22Rv1 (cell line): ENCODE data around the gene PRRT3.
A peak's percentile ranks its signal among the peaks of the same experiment; 100 is the strongest.

Experiments
- CTCF ChIP-seq: fragments of 450-650 bp; IDR thresholded peaks from 2 replicates; pipeline ENCODE4 v1.5.1; 2017; ENCODE audit warnings: mild to moderate bottlenecking
- ZFX ChIP-seq: fragments of 450-650 bp; IDR thresholded peaks from 2 replicates; pipeline ENCODE4 v1.6.1; 2017; ENCODE audit warnings: antibody characterized with exemption, borderline replicate concordance

GRCh38 chr3:9930804-9931418 is 21.3 kb downstream of the PRRT3 start:
- TF ChIP-seq CTCF (0 out of 2 replicates have a peak, but pooled peaks have one; percentile 10), ZFX (no peak)
